GM19035 (cell line): ENCODE data around the gene CTTNBP2NL.
"Not testable (repeated sequence)": the region's sequence is repeated elsewhere in the genome, so short reads cannot be mapped to it uniquely, and the experiment has no call there.

Experiments used
- ATAC-seq: cut with Tn5 transposase; IDR thresholded peaks from one replicate; pipeline ENCODE4 v1.9.1; 2021; ENCODE audit not compliant: unreplicated experiment

Gene CTTNBP2NL

DNA sequence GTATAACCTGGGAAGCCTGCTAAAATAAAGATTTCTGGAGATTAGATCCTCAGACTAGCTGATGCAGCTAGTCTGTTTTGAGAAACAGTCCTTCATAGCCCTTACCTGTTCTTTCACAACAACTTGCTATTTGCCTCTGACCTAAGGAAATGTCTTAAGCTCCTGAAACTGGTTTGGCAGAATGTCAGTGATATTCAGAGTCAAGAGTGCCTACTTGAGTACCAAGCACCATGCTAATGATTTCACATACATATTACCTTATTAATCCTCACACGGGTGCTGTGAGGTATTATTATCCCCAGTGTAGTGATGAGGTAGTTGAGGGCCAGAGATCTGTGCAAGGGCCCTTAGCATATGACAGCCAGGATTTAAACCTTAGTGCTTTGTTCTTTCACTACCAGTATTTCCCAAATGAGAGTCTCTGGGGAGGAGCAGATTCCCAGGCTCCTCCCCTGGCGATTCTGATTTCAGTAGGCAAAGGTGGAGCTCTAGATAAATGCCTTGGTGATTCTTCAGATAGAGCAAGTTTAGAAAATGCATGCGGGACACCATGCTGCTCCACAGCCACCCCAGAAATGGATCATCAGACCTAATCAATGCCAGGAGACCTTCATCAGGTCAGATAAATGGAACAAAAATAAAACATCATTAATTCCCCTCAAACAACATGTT is 65.3 kb downstream of the CTTNBP2NL start:
- ATAC-seq, result no peak

DNA sequence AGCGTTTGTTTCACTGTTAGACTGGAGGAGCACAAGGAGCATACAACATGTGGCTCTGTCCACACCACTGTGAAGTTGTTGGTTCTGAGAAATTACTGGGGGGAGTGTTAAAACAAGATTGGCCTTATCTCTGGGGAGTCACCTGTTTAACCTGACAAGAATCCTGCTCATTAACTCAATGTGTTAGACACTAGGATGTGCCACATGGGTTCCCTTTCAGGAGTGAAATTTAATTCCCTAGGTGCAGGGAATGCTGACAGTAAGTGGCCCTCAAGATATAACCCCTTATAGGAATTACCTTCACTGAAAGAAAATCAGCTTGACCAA is 66.9 kb downstream of the CTTNBP2NL start:
- ATAC-seq, result no peak

DNA sequence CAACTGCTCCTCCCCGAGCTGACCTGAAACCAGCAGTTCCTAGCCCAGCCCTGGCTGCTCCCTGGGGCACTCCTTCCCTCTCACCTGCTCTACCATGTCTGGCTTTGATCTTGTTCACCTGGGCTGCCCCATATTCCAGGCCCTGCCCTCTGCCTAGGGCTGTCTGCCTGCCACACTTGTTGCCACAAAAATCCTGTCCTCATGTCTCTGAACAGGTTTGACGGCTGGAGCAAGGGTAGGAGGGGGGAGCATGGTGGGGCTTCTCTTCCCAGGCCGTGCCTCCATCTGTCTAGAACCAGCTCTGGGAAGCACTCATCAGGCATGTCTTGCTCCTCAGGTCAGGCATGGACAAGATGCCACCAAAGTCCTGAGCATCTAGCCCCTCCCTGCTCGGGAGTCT is 68.5 kb downstream of the CTTNBP2NL start:
- no peak for ATAC-seq

DNA sequence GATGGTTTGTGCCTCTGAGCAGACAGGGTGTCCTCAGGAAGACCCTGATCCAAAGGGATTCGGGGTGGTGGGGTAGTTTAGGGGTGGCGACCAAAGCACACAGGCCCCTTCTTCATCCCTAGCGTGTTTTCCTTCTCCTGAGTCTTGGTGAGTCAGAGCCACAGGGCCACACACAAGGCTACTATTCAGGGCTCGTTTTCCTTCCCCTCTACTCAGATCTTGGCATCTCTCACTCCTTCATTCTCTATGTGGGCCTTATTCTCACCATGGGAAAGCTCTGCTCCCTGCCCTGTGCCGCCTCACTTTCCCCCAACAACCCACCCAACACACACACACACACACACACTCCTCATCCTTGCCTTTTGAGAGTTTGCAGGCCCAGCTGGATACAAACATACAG is 69.1 kb downstream of the CTTNBP2NL start:
- no peak for ATAC-seq

DNA sequence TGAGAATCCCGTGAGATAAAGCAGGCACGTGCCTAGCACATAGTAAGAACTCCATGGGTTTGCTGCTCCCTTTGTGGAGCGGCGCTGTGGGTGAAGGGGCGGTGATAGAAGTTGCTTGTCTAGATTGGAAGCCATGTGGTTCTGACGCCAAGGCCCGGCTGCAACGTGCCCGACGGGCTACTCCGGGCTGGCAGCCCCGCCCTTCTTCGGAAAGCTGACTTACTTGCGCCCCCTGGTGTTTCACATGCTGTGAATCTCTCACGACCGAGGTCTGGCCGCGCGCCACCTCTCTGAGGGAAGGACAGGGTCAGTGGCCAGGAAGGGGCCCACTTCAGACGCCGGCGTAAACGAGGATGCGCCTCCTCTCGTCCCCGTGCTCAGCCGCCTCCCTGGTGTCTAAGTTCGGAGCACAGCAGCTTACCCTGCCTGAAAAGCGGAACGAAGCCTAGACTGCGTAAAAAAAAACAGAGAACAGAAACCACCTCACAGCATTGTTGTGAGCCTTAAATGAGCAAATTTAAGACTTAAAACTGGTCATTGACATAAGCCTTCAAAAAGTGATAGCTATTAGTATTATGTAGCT is 70.2 kb downstream of the CTTNBP2NL start:
- peak; percentile 94 for ATAC-seq

DNA sequence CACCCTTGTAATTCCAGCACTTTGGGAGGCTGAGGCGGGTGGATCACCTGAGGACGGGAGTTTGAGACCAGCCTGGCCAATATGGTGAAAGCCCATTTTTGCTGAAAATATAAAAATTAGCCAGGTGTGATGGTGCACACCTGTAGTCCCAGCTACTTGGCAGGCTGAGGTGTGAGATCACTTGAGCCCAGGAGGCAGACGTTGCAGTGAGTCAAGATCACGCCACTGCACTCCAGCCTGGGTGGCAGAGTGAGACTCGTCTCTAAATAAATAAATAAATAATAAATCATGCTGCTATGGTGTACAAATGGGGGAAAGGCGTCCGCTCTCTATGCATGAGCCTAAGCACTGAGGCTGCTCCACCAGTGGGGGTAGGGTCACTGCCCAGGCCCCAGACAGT is 74.3 kb downstream of the CTTNBP2NL start:
- not testable (repeated sequence) for ATAC-seq

DNA sequence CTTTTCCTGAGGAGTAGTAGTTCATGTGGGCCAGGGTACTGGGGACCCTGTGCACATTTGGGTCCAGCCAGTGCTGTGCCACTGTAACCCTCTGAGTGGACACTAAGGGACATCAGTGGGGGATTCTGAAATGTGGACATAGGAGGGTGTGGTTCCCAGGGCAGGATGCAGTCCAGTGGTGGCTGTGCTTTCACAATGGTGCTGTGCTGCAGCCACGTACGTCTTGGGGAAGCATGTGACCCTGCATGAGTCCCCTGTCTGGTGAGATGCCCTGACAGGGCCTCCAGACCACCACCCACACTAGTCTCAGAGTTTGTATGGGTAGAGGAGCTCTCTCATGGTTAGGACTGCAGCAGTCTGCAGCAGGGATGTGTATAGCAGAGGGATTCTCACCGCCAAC is 75.0 kb downstream of the CTTNBP2NL start:
- ATAC-seq, result no peak

DNA sequence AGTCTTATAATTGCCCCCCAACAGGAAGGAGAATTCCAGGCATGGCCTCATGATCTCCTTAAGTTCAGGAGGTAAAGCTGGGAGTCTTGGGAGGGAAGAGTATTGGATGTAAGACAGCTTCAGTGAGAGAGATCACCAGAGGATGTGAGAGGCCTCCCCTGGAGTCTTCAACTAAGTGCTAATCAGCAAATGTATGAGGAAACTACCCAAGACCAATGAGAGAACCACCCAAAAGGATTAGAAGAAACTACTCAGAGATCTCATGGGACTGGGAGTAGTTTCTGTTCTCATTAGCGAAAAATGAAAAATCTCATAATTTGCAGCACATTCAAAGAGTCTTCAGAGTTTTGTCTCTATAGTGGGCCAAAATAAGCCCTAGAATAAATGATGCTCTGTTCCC is 76.1 kb downstream of the CTTNBP2NL start:
- ATAC-seq, result no peak

DNA sequence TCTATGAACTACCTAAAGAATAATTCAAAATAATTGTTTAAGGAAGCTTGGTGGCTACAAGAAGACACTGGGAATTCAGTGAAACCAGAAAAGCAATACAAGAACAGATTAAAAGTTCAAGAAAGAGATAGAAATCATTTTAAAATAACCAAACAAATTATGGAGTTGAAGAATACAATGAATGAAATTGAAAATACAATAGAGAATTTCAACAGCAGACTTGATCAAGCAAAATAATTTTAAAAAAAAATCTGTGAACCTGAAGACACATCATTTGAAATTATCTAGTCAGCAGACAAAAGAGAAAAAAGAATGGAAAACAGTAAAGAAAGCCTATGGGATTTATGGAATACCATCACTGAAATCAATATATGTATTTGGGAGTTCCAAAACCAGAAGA is 81.5 kb downstream of the CTTNBP2NL start:
- ATAC-seq, result no peak

DNA sequence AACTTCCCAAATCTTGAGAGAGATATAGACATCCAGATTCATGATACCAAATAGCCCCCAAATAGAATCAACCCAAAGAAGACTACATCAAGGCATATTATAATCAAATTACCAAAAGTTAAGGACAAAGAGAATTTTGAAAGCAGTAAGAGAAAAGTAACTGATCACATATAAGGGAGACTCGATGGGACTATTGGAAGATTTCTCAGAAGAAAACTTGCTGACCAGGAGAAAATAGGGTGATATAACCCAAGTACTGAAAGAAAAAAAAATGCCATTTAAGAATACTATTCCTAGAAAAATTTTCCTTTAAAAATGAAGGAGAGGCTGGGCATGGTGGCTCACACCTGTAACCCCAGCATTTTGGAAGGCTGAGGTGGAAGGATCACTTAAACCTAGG is 82.3 kb downstream of the CTTNBP2NL start:
- no peak for ATAC-seq

DNA sequence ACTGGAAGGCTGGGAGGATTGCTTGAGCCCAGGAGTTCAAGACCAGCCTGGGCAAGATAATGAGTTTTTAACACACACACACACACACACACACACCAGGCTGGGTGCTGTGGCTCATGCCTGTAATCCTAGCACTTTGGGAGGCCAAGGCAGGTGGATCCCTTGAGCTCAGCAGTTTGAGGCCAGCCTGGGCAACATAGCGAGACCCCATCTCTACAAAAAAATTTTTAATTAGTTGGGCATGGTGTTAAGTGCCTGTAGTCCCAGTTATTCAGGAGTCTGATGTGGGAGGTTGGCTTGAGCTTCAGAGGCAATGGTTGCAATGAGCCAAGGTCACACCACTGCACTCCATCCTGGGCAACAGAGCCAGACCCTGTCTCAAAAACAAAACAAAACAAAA is 90.0 kb downstream of the CTTNBP2NL start:
- ATAC-seq, result not testable (repeated sequence)

DNA sequence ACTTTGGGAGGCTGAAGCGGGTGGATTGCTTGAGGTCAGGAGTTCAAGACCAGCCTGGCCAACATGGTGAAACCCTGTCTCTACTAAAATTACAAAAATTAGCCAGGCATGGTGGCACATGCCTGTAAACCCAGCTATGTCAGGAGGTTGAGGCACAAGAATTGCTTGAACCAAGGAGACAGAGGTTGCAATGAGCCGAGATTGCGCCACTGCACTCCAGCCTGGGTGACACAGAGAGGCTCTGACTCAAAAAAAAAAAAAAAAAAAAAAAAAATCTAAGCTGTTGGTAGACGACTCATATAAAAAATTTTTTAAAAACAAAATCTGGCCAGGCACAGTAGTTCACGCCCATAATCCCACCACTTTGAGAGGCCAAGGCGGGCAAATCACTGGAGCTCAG is 91.7 kb downstream of the CTTNBP2NL start:
- not testable (repeated sequence) for ATAC-seq

DNA sequence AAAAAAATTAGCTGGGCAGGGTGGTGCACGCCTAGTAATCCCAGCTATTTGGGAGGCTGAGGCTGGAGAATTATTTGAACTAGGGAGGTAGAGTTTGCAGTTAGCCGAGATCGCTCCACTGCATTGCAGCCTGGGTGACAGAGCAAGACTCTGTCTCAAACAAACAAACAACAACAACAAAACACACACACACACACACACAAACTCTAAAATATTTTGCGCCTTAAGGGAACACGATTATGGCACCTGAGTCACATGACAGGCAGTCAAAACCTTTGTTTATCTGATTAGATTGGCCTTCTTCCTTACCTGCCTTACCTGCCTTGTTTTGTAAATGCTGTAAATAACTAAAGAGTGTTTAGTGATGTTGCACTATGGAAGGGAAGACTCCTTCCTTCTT is 92.1 kb downstream of the CTTNBP2NL start:
- ATAC-seq, result no peak

DNA sequence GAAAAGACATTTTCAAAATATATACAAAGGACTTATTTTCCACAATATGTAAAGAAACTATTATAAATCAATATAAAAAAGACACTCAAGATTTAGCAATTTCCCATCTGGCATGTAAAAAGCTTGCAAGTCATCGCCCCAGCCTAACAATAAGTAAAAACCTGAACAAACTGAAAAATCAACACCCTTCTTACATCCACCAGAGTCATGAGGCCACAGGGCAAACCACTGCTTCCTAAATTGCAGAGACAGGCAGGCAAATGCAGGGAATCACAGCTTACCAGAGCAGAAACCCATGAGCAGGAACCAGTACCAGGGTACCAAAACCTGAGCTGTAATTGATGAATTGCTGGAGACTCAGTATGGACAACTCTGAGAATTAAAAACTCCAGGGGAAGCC is 96.1 kb downstream of the CTTNBP2NL start:
- ATAC-seq, result no peak

DNA sequence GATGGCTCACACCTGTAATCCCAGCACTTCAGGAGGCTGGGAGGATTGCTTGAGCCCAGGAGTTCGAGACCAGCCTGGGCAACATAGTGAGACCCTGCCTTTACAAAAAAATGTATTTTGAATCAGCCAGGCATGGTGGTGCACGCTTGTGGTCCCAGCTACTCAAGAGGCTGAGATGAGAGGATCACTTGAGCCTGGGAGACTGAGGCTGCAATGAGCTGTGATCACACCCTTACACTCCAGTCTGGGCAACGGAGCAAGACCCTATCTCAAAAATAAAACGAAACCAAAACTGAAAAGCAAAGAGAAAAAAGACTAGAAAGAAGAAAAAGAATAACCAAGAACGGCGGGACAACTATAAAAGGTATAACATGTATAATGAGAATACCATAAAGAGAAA is 97.3 kb downstream of the CTTNBP2NL start:
- ATAC-seq, result no peak

DNA sequence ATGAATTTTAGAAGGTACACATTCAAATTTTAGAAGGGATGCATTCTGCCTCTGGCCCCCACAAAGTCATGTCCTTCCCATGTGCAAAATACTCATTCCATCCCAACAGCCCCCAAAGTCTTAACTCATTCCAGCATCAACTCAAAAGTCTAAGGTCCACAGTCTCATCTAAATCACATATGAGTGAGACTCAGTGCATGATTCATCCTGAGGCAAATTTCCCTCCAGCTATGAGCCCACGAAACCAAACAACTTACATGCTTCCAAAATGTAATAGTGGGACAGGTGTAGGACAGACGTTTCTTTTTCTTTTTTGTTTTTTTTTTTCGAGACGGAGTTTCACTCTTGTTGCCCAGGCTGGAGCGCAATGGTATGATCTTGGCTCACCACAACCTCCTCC is 100.3 kb downstream of the CTTNBP2NL start:
- ATAC-seq, result no peak

DNA sequence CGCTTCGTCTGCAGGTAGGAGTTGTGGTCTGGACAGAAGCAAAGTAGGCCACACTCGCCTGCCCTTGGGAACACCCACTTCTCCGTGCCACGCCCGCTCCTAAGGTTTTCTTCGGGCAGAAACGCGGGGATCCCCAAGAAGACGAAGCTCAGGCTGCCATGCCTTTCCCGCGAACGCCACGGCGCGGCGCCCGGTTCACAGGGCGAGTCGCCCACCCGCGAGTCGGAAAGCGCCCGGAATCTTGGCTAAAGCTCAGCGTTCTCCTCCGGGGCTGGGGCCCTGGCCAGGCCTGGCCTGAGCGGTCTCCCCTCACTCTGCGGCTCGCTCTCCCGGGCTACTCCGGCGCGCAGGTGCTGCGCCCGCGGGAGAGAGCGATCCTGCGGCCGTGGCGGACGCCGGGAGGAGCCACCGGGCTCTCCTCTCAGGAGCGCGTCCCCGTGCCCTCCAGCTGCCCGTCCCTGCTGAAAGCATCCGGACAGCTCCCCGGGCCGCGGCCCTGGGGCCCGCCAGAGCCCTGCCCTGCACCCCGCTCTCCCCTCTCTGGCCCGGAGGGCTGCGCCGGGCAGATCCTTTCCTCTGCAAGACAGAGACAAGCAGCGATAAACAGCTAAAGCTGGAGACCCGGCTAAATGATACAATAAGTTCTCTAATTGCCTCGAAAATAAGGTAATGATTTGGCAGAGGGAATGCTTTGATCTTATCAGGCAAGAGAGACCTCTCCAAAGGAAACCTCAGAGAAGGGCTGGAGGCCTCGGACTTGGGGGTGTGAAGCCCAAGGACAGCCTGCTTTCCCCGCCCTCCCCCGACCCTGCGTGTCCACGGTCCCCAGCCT is 106.0 kb downstream of the CTTNBP2NL start:
- ATAC-seq, result peak; percentile 58

DNA sequence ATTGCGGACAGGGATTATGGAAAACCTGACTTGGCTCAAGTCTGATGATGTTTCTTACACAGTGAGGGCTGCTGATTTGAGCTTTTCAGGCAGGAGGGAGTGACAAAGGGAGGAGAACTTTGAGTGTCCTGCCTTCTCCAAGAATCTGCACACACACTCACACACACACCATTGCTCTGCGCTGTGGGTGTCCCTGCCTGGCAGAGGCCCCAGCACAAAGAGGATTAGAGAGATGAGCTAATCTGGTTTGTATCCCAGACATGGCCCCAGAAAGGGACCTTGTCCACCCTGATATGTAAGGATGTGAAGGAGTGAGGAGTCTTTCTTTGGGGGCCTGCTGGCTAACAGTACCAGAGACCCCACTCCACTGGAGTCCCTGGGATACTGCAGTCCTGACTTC is 106.8 kb downstream of the CTTNBP2NL start:
- ATAC-seq, result no peak

DNA sequence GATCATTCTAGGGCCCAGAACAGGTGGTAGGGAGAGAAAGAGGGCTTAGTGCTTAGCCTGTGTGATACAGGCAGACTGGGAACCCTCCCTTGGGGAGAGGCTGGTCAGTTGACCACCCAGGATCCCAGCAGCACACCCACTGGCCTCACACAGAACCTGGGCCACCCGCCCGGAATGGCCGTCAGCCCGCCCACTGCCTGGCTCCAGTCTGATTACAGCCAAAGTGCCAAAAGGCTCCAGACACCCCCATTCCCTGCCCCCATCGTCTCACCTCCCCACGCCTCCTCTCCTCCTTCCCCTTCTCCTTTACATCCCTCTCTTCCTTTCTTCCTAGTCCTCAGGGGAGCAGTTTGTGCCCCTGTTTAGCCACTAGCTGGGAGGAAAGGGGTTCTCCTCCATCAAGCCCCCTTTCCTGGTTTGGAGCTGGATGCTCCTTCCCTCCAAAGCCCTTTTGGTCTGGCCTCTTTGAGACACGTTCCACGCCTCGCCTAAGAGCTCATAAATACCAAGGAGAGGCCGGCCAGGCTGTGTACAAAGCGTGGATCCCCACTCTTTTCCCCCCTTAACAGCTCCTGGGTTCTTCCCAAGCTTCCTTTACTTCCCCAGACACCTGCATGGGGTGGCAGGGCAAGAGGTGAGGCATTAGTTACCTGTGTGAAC is 108.1 kb downstream of the CTTNBP2NL start:
- ATAC-seq, result no peak

DNA sequence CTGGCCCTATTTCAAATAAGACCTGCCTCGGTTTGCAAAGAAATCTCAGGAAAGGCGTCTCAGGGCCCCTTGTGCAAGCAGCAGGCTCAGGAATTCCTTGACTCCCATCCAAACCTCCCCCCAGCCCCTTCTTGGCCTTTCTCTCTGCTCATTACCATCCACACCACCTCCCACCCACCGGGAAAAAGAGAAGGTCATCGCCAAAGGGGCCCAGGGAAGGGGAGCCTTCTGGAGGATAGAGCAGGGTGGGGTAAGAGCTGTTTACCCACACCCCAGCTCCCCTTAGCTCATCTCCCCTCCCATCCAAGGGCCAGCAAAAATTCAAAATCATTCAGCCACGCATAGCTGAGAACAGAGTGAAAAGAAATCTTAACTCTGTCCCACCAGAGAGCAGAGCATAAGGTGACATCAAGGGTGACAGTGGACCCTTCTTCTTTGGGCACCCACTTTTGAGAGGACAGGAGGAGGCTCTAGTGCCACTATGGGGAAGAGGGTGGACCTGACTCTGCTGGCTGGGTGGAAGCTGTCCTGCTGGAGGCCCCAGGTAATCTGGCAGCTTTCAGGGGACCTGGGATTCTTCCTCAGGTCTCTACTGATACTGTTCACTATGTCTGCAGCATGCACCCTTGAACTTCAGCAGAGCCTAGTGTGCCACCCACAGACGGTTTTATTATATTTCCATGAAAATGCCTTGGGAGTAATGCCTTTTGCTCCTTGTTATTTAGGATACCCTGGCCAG is 108.8 kb downstream of the CTTNBP2NL start:
- no peak for ATAC-seq

DNA sequence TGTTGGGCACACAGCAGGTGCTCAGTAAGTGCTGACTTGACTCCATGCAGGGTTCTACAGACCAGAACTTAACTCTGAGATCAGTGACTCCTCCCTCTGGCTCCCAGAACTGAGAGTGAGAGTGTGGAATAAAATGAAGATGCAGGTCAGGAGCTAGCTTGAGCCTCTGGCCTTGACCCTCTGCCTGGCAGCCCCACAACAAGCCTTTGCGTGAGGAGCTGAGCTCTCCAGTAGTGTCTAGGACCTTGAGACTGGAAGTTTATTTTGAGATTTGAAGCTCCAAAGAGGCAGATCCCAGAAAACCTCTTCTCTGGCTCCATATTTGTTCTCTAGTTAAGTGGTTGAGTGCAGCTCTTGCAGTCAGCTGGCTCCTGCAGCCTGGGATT is 109.4 kb downstream of the CTTNBP2NL start:
- no peak for ATAC-seq
